ENCODE measurements around the gene C10orf90. TPM values are rescaled to one million over a fixed set of nuclear protein-coding genes. Genes with fewer than 3 reads are reported as not detected.
"Not testable (repeated sequence)": the region's sequence is repeated elsewhere in the genome, so short reads cannot be mapped to it uniquely, and the experiment has no call there.

C10orf90 gene
- total and polyA plus RNA-seq, 8 donors = 0.32 to 0.64 (median 0.47) TPM; not detected in 5

- 63 to 65% methylated on average over 1 of the region's 1 CpG for WGBS, 2 donors
- Histone ChIP-seq H3K36me3 (no peaks in the 10 kb centered on the region), H3K4me1 (no peaks in the 10 kb centered on the region), H3K27ac (no peak overlapping the region), H3K4me3 (no peak overlapping the region), H3K9me3 (no peaks in the 10 kb centered on the region), H3K27me3 (no peaks in the 10 kb centered on the region)
- no peak for ATAC-seq
- no peak for DNase-seq
- no peak for FAIRE-seq
- TF ChIP-seq CTCF (IDR thresholded peaks at IDR 0.05) = no peak
- intact Hi-C loops (cut with DNase I) = no loop called here
Observed at GRCh38 chr10:126558881-126559280, 111.6 kb downstream of the C10orf90 start.

- H3K36me3 ChIP-seq = no peaks in the 10 kb centered on the region
- H3K9me3 ChIP-seq = no peaks in the 10 kb centered on the region
- H3K4me1 ChIP-seq = no peaks in the 10 kb centered on the region
- no peak for FAIRE-seq
- DNase-seq = no peak
- TF ChIP-seq CTCF (IDR thresholded peaks at IDR 0.05) = no peak
- no peaks in the 10 kb centered on the region for H3K27me3 ChIP-seq
- no peak for ATAC-seq
- H3K27ac ChIP-seq = no peak overlapping the region
- no peak overlapping the region for H3K4me3 ChIP-seq
- intact Hi-C loops (cut with DNase I) = no loop called here
Observed at GRCh38 chr10:126551202-126551601, 119.3 kb downstream of the C10orf90 start.

GRCh38 chr10:126550586-126550985, 119.9 kb downstream of the C10orf90 start:
- H3K27me3 ChIP-seq; ATAC-seq; H3K4me1 ChIP-seq; H3K4me3 ChIP-seq; H3K9me3 ChIP-seq; H3K36me3 ChIP-seq; FAIRE-seq; H3K27ac ChIP-seq; intact Hi-C loops (cut with DNase I); DNase-seq: not testable (repeated sequence)
- WGBS, 2 donors = 69 to 71% methylated on average over 4 of the region's 4 CpGs

GRCh38 chr10:126549344-126549743, 121.1 kb downstream of the C10orf90 start:
- Histone ChIP-seq H3K27me3 (no peaks in the 10 kb centered on the region), H3K27ac (no peak overlapping the region), H3K4me3 (no peak overlapping the region), H3K9me3 (no peaks in the 10 kb centered on the region), H3K36me3 (no peaks in the 10 kb centered on the region), H3K4me1 (no peaks in the 10 kb centered on the region)
- DNase-seq (no peak), ATAC-seq (no peak), FAIRE-seq (no peak)
- intact Hi-C loops (cut with DNase I) = no loop called here
- TF ChIP-seq CTCF (IDR thresholded peaks at IDR 0.05) = no peak

- ATAC-seq = no peak
- Histone ChIP-seq H3K27me3 (no peaks in the 10 kb centered on the region), H3K9me3 (no peaks in the 10 kb centered on the region), H3K4me1 (no peaks in the 10 kb centered on the region), H3K27ac (no peak overlapping the region), H3K36me3 (no peaks in the 10 kb centered on the region), H3K4me3 (no peak overlapping the region)
- DNase-seq = no peak
- 39 to 49% methylated on average over 3 of the region's 3 CpGs for WGBS, 2 donors
- intact Hi-C loops (cut with DNase I) = no loop called here
- FAIRE-seq = no peak
- no peak for TF ChIP-seq CTCF (IDR thresholded peaks at IDR 0.05)
Observed at GRCh38 chr10:126544565-126544964, 125.9 kb downstream of the C10orf90 start.
